SHP77 treated with DMSO at 0.1 percent for 48 hours (cell line): ENCODE measurements around the gene CTNNAL1.
"Not testable (repeated sequence)": the region's sequence is repeated elsewhere in the genome, so short reads cannot be mapped to it uniquely, and the experiment has no call there.

ENCODE experiments used
- DNase-seq: peaks from one replicate; lab custom pipeline; 2025; lab: John Stamatoyannopoulos, UW

The CTNNAL1 gene

DNA sequence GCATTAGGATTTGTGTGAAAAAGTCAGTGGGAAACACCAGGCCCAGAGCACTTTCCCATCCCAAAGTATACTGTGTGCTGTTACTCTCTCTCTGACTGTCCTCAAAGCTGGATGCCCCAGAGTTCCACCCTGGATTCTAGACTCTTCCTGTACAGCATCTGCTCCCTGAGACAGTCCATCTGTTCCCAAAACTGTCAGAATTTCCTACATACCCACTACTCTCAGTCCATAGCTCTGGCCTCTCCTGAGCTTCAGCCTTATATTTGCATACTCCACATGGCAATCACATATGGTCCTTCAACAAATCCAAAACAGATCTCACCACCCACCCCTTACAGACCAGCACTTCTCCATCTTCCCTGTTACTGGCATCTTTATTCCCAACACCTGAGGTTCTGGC, 88.8 kb downstream of the CTNNAL1 start:
- DNase-seq, result no peak

DNA sequence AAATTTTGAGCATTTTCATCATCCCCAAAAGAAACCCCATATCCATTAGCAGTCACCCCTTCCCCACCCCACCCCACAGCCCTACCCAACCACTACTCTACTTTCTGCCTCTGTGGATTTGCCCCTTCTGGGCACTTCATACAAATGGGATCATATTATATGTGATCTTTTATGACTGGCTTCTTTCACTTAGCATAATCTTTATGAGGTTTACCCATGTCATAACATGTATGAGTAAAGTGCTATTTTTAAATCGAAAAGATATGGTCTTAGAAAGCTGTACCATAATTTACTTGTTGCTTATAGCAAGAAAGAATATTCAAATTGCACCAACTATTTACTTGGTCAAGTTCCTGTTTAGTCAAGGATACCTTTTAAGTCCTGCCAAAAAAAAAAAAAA, 92.1 kb downstream of the CTNNAL1 start:
- no peak for DNase-seq

DNA sequence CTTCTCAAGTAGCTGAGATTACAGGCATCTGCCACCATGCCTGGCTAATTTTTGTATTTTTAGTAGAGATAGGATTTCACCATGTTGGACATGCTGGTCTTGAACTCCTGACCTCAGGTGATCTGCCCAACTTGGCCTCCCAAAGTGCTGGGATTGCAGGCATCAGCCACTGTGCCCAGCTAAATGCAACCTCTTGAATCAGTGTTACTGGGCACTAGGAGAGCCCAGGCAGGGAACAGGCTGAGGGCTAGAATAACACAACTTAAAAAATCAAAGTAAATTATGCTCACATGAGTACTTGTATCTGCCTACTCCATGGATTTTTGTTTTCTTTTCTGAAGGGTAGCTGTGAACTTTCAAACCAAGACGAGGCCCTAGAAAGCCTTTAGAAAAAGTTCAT, 92.9 kb downstream of the CTNNAL1 start:
- not testable (repeated sequence) for DNase-seq

DNA sequence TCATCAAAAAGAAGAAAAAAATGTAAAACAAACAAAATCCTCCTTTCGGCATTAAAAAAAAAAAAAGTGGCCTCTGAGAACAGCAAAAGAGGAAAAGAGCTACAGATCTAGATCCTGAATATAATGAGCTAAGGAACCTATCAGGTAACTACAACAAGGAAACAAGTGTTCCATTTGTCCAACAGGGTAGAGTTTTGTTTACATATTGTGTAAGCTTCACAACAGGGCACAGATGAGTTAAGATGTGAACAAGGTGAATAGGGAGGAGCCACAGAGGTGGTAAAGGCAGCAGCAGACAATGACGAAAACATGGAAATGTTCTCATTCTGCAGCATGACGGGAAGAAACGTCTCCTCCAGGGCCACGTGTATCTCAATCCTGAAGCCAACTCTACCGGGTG, 93.8 kb downstream of the CTNNAL1 start:
- DNase-seq, result no peak

DNA sequence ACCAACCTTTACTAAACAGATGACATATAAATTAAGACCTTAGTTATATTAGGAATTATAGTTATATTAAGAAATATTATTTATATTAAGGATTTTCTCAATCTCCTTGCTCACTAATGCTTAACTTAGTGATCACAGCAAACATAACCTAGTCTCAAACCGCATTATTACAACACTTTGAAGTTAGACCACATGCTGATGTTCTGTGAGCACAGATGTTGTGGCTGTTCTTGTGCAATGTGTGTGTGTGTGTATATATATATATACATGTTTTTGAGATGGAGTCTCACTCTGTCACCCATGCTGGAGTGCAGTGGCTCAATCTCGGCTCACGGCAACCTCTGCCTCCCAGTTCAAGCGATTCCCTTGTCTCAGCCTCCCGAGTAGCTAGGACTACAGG, 99.9 kb downstream of the CTNNAL1 start:
- DNase-seq, result no peak

DNA sequence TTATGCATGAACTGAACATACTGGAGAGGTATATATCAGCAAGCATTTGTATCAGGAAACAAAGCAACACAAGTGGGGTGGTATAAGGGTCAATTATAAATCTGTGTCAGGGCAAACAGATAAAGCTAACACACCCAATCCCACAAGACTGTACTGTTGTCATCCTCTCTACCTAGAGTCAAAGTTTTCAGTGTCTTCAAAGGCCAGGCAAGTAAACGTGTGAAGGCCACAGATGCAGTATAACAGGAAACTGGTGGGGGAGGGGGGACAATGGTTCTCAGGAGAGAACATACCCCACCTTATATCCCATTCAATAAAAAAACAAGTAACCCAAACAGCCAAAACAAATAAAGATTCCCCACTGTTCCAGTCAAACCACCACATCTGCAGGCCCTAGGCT, 101.5 kb downstream of the CTNNAL1 start:
- DNase-seq, result no peak

DNA sequence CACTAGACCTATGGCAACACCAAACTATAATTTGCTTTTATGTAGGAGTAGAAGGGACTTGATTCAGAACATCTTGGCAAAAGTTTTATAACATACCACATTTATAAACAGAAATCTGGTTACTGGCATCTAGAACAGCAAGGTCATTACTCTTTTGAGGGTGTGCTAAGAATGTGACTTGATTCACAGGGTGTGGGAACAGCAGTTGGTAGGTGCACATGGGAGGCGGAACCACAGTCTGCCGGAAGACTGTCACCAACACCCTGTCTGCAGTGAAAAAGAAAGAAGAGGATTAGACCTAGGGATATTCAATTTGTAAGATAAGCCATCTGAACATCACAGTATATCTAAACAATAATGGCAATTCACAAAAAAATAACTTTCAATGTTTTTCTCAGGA, 102.4 kb downstream of the CTNNAL1 start:
- no peak for DNase-seq

DNA sequence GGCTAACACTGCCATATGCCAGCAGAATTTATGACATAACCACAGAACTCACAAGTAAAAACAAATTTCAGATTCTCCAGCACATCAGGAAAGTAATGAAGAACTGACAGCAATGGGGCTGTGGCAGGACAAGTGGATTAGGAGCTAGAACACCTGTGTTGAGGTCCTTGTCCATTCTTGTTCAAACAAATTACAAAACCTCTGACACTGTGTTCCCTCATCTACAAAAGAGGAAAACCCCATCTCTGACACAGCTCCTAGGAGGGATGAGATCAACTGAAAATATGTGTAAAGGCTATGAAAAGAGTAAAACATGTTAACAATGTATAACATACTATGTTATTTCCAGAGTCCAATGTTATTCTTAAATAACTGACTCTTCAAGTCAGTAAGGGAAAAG, 102.9 kb downstream of the CTNNAL1 start:
- no peak for DNase-seq

DNA sequence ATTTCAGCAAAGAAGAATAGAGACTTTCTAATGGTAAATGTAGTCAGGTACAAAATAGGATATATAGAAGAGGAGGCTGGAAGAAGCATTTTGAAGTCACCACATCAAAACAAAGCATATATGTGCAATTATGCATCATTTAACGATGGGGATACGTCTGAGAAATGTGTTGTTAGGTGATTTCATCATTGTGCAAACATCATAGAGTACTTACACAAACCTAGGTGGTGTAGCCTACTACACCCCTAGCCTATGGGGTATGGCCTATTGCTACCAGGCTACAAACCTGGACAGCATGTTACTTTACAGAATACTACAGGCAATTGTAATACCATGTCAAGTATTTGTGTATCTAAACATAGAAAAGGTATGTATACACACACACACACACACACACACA, 107.8 kb downstream of the CTNNAL1 start:
- DNase-seq, result no peak

DNA sequence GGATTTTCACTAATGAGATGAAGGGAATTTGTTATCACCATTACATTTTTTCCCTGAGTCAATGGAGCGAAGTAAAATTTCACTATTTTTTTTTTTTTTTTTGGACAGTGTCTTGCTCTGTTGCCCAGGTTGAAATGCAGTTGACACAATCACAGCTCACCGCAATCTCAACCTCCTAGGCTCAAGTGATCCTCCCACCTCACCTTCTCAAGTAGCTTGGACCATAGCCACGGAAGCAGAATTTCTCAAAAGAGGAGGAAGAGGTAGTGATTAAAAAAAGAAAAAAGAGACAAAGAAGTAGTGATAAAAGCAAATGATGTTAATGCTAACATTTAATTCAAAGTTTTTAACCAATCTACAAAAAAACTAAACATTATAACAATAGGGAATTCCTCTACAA, 109.1 kb downstream of the CTNNAL1 start:
- no peak for DNase-seq

DNA sequence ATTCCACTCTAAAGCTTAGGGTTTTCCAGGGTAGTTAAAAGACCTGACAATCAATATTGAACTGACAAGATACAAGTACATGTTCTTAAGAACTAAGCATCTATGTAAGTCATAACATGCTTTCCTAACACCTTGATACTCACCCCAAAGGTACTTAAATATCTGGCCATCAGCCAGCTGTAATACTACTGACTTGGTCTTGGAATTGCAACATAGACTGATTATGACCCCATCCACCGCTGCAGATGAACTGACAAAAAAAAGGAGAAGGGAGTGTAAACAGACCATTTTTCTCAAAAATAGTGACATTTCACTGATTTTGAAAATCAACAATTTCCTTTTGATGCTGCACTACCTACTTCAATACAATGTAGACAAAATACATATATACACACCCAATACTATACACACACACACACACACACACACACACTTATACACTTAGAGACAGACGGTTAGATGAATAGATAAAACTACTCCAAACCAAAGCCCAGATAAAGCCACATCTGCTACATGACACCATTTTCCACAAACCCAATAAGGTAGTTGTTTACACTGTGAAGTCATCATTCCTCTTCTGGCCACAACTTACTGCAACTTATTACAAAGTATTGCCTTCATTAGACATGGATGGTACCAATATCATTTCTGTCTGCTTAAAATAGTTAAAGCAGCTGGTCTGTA, 109.7 kb downstream of the CTNNAL1 start:
- no peak for DNase-seq

DNA sequence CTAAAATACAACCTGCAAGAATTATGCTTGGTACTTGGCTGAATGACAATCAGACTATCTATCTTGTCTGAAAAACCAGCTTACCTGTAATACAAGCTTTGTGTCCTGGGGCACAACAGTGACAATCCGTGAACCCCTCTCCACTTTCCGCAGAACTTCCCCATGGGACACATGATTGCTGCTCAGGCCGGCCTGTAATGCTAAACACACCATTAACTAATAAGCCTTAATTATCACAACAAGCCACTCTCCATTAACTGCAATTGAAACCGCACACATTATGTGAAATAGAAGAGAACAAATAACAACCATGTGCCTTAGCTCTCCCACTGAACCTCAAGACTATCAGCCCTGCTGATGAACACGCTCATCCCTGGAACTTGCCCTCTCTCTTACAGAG, 113.1 kb downstream of the CTNNAL1 start:
- DNase-seq, result no peak

DNA sequence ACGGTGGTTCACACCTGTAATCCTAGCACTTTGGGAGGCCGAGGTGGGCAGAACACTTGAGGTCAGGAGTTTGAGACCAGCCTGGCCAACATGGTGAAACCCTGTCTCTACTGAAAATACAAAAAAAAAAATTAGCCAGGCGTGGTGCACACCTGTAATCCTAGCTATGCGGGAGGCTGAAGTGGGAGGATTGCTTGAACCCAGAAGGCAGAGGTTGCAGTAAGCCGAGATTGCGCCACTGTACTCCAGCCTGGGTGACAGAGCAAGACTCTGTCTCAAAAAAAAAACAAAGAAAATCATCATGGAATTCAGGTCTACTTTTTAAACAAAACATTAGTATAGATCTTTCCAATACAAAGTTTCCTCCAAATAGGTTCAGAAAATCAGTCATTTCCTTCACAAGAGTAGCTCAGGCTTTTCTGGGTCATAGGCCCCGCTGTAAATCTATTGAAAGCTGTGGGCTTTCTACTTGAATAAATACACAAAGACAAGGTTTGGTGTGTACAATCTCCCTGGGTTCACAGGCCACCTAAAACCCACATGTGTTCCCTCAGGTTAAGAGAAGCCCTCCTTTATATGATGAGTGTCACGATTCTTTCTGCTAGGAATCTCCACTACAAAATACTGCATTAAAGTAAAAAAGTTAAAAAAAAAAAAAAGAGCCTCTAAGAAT, 114.1 kb downstream of the CTNNAL1 start:
- DNase-seq, result not testable (repeated sequence)

DNA sequence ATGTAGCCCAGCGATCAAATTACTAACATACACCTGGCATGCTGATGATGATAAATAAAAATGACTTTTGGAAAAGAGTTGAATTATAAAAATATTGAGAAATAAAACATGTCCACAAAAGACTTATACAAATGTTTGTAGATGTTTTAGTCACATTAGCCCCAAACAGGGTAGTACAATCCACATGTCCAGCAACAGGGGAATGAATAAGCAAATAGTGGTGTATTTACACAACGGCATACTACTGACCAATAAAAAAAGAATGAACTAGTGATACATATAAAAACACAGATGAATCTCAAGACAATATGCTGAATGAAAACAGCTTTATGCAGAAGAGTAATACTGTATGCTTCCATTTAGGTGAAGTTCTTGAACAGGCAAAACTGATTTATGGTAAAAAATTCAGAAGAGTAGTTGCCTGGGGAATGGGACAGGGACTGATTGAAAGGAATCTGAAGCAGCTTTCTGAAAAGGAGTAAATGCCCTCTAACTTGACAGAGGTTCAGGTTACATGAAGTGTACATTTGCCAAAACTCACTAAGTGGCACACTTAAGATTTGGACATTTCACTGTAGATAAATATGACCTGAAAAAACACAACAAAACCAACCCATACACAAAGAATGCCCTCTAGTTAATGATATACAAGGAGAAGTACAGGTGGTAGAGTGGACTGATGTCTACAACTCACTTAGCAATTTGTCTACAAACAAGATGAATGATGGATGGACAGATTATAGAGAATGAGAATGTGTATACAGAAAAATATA, 115.8 kb downstream of the CTNNAL1 start:
- DNase-seq, result no peak

DNA sequence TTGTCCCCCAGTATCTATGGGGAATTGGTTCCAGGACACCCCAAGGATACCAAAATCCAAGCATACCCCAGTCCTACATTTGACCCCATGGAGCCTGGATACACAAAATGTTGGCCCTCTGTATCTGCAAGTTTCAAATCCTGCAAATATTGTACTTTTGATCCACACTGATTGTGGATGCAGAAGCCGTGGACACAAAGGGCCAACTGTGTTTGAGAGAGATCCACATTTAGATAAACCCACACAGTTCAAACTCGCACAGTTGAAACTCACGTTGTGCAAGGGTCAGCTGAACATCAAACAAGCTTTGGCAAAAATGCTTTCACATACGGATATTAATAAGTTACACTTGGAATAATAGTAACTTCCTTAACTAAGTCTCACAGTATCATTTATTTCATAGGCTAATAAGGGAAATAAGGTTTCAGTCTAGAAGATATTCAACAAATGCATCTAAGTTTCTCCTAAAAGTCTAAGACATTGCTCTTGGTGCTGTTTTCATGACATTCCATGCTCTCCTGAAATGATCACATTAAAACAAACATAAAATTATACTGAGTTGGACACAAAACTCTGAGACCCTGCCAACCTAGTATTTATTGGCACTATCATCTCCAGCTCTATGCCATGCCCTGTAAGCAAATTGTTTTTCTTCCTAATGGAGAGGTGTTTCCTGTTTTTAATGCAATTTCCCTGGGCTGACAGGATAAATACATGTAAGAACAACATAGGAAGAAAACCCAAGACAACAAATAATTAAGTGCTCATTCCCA, 118.9 kb downstream of the CTNNAL1 start:
- DNase-seq, result no peak
